Loucy (cell line): ENCODE measurements around the gene MIB1.

ENCODE experiments used
- EZH2phosphoT487 ChIP-seq: fragments of 200-600 bp; IDR thresholded peaks from 2 replicates; pipeline ENCODE4 v1.6.1; 2018; ENCODE audit warnings: antibody characterized with exemption, mild to moderate bottlenecking, moderate library complexity, borderline replicate concordance
- TF ChIP-seq, protein P1 (sequence below): fragments of 200-600 bp; sonication (generic); conservative IDR thresholded peaks from 2 replicates; pipeline ENCODE4 v1.5.1; 2014; ENCODE audit warnings: mild to moderate bottlenecking, antibody characterized with exemption, low read length

DNA sequence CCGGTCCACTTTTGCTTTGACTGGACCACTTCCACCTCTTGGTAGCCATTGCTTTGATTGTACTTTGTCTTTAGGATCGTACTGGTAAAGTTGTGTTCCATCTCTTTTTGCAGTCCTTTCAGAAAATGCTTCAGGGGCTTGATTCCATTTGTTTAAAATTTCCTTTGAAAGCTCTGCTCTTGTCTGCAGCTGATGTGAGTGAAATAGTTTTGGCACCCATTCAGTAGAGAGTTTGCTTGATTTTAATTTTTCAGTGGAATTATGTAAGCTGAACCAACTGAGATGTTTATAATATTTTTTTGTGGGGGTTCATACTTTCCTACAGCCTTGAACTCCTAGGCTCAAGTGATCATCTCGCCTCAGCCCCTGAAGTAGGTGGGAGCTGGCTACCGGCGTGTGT lies 7.6 kb upstream of the MIB1 start:
- TF ChIP-seq, protein P1, sequence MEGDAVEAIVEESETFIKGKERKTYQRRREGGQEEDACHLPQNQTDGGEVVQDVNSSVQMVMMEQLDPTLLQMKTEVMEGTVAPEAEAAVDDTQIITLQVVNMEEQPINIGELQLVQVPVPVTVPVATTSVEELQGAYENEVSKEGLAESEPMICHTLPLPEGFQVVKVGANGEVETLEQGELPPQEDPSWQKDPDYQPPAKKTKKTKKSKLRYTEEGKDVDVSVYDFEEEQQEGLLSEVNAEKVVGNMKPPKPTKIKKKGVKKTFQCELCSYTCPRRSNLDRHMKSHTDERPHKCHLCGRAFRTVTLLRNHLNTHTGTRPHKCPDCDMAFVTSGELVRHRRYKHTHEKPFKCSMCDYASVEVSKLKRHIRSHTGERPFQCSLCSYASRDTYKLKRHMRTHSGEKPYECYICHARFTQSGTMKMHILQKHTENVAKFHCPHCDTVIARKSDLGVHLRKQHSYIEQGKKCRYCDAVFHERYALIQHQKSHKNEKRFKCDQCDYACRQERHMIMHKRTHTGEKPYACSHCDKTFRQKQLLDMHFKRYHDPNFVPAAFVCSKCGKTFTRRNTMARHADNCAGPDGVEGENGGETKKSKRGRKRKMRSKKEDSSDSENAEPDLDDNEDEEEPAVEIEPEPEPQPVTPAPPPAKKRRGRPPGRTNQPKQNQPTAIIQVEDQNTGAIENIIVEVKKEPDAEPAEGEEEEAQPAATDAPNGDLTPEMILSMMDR: no peak
- TF ChIP-seq EZH2phosphoT487: no peak
